Posterior cingulate gyrus (tissue), 11 donors: ENCODE data around the gene SULT2A1.
A peak's percentile ranks its signal among the peaks of the same experiment; 100 is the strongest.
"Not testable (repeated sequence)": the region's sequence is repeated elsewhere in the genome, so short reads cannot be mapped to it uniquely, and the experiment has no call there.

Experiments used
- DNase-seq, 10 donors: peaks; one replicate each; pipeline versions ENCODE4 v3.0.0 to v3.0.0-alpha.2; 2020 to 2021; ENCODE audit warnings: mixed read lengths in 3 of 10
- intact Hi-C: fragments of 100-400 bp; cut with DNase I; formaldehyde crosslinking; loops from one replicate; pipeline ENCODE4 v1.15.1; 2023

Gene SULT2A1

GRCh38 chr19:47861630-47862029, 24.5 kb downstream of the SULT2A1 start:
- no peak for DNase-seq
- intact Hi-C loops = loop anchor here (10.0 kb wide), 2 partner anchors 47 to 97 kb away; no protein-coding TSS in a partner anchor

GRCh38 chr19:47860602-47861297, 25.4 kb downstream of the SULT2A1 start:
- intact Hi-C loops = loop anchor here (10.0 kb wide), 2 partner anchors 46 to 96 kb away; no protein-coding TSS in a partner anchor
- DNase-seq = no peak

GRCh38 chr19:47859838-47860237, 26.3 kb downstream of the SULT2A1 start:
- intact Hi-C loops = loop anchor here (10.0 kb wide), 2 partner anchors 45 to 95 kb away; no protein-coding TSS in a partner anchor
- not testable (repeated sequence) for DNase-seq

GRCh38 chr19:47858646-47859285, 27.3 kb downstream of the SULT2A1 start, which contains the start of gene TPRX2:
Gene TPRX2, plus strand, starts transcription at chr19:47859235. Its CDS starts 12 bp downstream, at chr19:47859247.
- intact Hi-C loops = not testable (repeated sequence)
- DNase-seq = peak in 1 of 10 donors; percentile 16

- intact Hi-C loops = not testable (repeated sequence)
- peak in 1 of 10 donors; percentile 18 for DNase-seq
These were observed 27.9 kb downstream of the SULT2A1 start for GRCh38 chr19:47858231-47858630.

GRCh38 chr19:47854459-47854858, 31.7 kb downstream of the SULT2A1 start:
- intact Hi-C loops = no loop called here
- DNase-seq = no peak

- intact Hi-C loops = no loop called here
- peak in 1 of 10 donors; percentile 48 for DNase-seq
These were observed 33.1 kb downstream of the SULT2A1 start for GRCh38 chr19:47853003-47853402.

GRCh38 chr19:47848823-47849473, 37.2 kb downstream of the SULT2A1 start:
- intact Hi-C loops = no loop called here
- peak in 1 of 10 donors; percentile 52 for DNase-seq

- intact Hi-C loops = no loop called here
- DNase-seq = peak in 1 of 10 donors; percentile 14
These were observed 37.7 kb downstream of the SULT2A1 start for GRCh38 chr19:47848425-47848822.

GRCh38 chr19:47842941-47843340, 43.2 kb downstream of the SULT2A1 start:
- intact Hi-C loops = no loop called here
- DNase-seq = peak in 1 of 10 donors; percentile 38

GRCh38 chr19:47839913-47840312, 46.2 kb downstream of the SULT2A1 start:
- intact Hi-C loops = no loop called here
- peak in 2 of 10 donors; percentile 6 to 35 for DNase-seq

GRCh38 chr19:47839411-47839810, 46.7 kb downstream of the SULT2A1 start:
- peak in 1 of 10 donors; percentile 35 for DNase-seq
- intact Hi-C loops = no loop called here

GRCh38 chr19:47836038-47836437, 50.1 kb downstream of the SULT2A1 start:
- peak in 2 of 10 donors; percentile 61 for DNase-seq
- intact Hi-C loops = no loop called here

GRCh38 chr19:47832723-47833122, 53.4 kb downstream of the SULT2A1 start:
- intact Hi-C loops = no loop called here

GRCh38 chr19:47826800-47827199, 59.3 kb downstream of the SULT2A1 start:
- no peak for DNase-seq

More at GRCh38 chr19:47832723-47833122, 53.4 kb downstream of the SULT2A1 start:
- DNase-seq = peak in 2 of 10 donors; percentile 3 to 21

GRCh38 chr19:47824396-47824795, 61.7 kb downstream of the SULT2A1 start:
- intact Hi-C loops = no loop called here
- DNase-seq = peak in 2 of 10 donors; percentile 19 to 27

More at GRCh38 chr19:47826800-47827199, 59.3 kb downstream of the SULT2A1 start:
- intact Hi-C loops = no loop called here

- intact Hi-C loops = no loop called here
- DNase-seq = peak in 1 of 10 donors; percentile 19
These were observed 64.6 kb downstream of the SULT2A1 start, which contains the start of gene CRX for GRCh38 chr19:47821460-47822020. Gene CRX, plus strand, starts transcription at chr19:47821937. Its CDS starts 12,507 bp downstream, at chr19:47834444.
